ENCODE measurements around the gene PNPLA4. TPM values are rescaled to one million over a fixed set of nuclear protein-coding genes. Genes with fewer than 3 reads are reported as not detected.

PNPLA4 gene
- total and polyA plus RNA-seq, 2 of the 13 experiments (the other 11 are each of a cell fraction or from before 2014, with no cell fraction given) = 13.0 to 17.7 TPM

DNA sequence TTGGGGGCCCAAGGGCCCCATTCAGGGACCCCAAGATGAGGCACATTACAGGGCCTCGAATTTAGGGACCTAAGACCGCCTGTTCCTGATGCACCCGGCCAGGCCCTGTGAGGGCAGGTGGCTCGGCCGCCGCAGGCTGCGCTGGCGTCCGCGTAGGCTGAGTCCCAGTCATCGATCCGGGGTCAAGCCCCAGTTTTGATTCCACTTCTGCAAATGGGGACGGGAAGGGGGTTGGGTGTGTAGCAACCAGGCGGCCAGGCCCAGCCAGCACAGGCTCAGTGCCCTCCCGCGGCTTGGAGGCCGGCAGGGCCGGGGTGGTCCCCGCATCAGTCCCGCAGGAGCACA is 327 bp downstream of the PNPLA4 start (continued):
- TF ChIP-seq, protein P1, sequence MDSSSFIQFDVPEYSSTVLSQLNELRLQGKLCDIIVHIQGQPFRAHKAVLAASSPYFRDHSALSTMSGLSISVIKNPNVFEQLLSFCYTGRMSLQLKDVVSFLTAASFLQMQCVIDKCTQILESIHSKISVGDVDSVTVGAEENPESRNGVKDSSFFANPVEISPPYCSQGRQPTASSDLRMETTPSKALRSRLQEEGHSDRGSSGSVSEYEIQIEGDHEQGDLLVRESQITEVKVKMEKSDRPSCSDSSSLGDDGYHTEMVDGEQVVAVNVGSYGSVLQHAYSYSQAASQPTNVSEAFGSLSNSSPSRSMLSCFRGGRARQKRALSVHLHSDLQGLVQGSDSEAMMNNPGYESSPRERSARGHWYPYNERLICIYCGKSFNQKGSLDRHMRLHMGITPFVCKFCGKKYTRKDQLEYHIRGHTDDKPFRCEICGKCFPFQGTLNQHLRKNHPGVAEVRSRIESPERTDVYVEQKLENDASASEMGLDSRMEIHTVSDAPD (CRISPR knock-in tag; IDR thresholded peaks at IDR 0.05) = no peak
- TF ChIP-seq MIER3 (CRISPR knock-in tag; IDR thresholded peaks at IDR 0.05; ENCODE audit: borderline replicate concordance) (0 out of 2 replicates have a peak, but pooled peaks have one; percentile 1), ZNF652 (CRISPR knock-in tag; IDR thresholded peaks at IDR 0.05; ENCODE audit: borderline replicate concordance, low read depth) (no peak), ZSCAN29 (CRISPR knock-in tag; conservative IDR thresholded peaks at IDR 0.05) (no peak), SMC3 (IDR thresholded peaks at IDR 0.05; ENCODE audit: low read length) (no peak), NFKB2 (CRISPR knock-in tag; IDR thresholded peaks at IDR 0.05; ENCODE audit: borderline replicate concordance) (no peak), FOXC1 (CRISPR knock-in tag; IDR thresholded peaks at IDR 0.05; ENCODE audit: borderline replicate concordance) (0 out of 2 replicates have a peak, but pooled peaks have one; percentile 22), SMARCE1 (IDR thresholded peaks at IDR 0.05; ENCODE audit: borderline replicate concordance) (no peak), PRMT3 (CRISPR knock-in tag; IDR thresholded peaks at IDR 0.05; ENCODE audit: borderline replicate concordance, low read depth) (no peak), CBX1 (IDR thresholded peaks at IDR 0.05; ENCODE audit: low read depth) (no peak), AGO2 (optimal IDR thresholded peaks at IDR 0.05; ENCODE audit: low read depth, low read length) (peak; percentile 55), ZNF816 (CRISPR knock-in tag; IDR thresholded peaks at IDR 0.05; ENCODE audit: borderline replicate concordance) (no peak), SOX6 (IDR thresholded peaks at IDR 0.05) (no peak), SOX6 (CRISPR knock-in tag; IDR thresholded peaks at IDR 0.05) (no peak), ZNF496 (CRISPR knock-in tag; IDR thresholded peaks at IDR 0.05; ENCODE audit: insufficient replicate concordance) (no peak), SETDB1 (CRISPR knock-in tag; IDR thresholded peaks at IDR 0.05; ENCODE audit: borderline replicate concordance) (no peak)
- TF ChIP-seq, protein P2, sequence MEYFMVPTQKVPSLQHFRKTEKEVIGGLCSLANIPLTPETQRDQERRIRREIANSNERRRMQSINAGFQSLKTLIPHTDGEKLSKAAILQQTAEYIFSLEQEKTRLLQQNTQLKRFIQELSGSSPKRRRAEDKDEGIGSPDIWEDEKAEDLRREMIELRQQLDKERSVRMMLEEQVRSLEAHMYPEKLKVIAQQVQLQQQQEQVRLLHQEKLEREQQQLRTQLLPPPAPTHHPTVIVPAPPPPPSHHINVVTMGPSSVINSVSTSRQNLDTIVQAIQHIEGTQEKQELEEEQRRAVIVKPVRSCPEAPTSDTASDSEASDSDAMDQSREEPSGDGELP (IDR thresholded peaks at IDR 0.05; ENCODE audit: borderline replicate concordance, low read depth) = no peak
- TF ChIP-seq, protein P3, sequence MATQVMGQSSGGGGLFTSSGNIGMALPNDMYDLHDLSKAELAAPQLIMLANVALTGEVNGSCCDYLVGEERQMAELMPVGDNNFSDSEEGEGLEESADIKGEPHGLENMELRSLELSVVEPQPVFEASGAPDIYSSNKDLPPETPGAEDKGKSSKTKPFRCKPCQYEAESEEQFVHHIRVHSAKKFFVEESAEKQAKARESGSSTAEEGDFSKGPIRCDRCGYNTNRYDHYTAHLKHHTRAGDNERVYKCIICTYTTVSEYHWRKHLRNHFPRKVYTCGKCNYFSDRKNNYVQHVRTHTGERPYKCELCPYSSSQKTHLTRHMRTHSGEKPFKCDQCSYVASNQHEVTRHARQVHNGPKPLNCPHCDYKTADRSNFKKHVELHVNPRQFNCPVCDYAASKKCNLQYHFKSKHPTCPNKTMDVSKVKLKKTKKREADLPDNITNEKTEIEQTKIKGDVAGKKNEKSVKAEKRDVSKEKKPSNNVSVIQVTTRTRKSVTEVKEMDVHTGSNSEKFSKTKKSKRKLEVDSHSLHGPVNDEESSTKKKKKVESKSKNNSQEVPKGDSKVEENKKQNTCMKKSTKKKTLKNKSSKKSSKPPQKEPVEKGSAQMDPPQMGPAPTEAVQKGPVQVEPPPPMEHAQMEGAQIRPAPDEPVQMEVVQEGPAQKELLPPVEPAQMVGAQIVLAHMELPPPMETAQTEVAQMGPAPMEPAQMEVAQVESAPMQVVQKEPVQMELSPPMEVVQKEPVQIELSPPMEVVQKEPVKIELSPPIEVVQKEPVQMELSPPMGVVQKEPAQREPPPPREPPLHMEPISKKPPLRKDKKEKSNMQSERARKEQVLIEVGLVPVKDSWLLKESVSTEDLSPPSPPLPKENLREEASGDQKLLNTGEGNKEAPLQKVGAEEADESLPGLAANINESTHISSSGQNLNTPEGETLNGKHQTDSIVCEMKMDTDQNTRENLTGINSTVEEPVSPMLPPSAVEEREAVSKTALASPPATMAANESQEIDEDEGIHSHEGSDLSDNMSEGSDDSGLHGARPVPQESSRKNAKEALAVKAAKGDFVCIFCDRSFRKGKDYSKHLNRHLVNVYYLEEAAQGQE (IDR thresholded peaks at IDR 0.05; ENCODE audit: borderline replicate concordance in 1 of 2, low read depth in 1 of 2, low read length in 2 of 2) = no peak
- TF ChIP-seq, protein P4, sequence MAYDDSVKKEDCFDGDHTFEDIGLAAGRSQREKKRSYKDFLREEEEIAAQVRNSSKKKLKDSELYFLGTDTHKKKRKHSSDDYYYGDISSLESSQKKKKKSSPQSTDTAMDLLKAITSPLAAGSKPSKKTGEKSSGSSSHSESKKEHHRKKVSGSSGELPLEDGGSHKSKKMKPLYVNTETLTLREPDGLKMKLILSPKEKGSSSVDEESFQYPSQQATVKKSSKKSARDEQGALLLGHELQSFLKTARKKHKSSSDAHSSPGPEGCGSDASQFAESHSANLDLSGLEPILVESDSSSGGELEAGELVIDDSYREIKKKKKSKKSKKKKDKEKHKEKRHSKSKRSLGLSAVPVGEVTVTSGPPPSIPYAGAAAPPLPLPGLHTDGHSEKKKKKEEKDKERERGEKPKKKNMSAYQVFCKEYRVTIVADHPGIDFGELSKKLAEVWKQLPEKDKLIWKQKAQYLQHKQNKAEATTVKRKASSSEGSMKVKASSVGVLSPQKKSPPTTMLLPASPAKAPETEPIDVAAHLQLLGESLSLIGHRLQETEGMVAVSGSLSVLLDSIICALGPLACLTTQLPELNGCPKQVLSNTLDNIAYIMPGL (CRISPR knock-in tag; IDR thresholded peaks at IDR 0.05; ENCODE audit: borderline replicate concordance in 1 of 2, low read depth in 1 of 2) = 0 out of 4 replicates have a peak, but pooled peaks of 1 of the 2 experiments have one; percentile 57
- TF ChIP-seq, protein P5, sequence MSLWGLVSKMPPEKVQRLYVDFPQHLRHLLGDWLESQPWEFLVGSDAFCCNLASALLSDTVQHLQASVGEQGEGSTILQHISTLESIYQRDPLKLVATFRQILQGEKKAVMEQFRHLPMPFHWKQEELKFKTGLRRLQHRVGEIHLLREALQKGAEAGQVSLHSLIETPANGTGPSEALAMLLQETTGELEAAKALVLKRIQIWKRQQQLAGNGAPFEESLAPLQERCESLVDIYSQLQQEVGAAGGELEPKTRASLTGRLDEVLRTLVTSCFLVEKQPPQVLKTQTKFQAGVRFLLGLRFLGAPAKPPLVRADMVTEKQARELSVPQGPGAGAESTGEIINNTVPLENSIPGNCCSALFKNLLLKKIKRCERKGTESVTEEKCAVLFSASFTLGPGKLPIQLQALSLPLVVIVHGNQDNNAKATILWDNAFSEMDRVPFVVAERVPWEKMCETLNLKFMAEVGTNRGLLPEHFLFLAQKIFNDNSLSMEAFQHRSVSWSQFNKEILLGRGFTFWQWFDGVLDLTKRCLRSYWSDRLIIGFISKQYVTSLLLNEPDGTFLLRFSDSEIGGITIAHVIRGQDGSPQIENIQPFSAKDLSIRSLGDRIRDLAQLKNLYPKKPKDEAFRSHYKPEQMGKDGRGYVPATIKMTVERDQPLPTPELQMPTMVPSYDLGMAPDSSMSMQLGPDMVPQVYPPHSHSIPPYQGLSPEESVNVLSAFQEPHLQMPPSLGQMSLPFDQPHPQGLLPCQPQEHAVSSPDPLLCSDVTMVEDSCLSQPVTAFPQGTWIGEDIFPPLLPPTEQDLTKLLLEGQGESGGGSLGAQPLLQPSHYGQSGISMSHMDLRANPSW (CRISPR knock-in tag; IDR thresholded peaks at IDR 0.05; ENCODE audit: borderline replicate concordance) = no peak
